Measurements from ENCODE around the gene HES1.
A peak's percentile ranks its signal among the peaks of the same experiment; 100 is the strongest.

HES1 gene

DNA sequence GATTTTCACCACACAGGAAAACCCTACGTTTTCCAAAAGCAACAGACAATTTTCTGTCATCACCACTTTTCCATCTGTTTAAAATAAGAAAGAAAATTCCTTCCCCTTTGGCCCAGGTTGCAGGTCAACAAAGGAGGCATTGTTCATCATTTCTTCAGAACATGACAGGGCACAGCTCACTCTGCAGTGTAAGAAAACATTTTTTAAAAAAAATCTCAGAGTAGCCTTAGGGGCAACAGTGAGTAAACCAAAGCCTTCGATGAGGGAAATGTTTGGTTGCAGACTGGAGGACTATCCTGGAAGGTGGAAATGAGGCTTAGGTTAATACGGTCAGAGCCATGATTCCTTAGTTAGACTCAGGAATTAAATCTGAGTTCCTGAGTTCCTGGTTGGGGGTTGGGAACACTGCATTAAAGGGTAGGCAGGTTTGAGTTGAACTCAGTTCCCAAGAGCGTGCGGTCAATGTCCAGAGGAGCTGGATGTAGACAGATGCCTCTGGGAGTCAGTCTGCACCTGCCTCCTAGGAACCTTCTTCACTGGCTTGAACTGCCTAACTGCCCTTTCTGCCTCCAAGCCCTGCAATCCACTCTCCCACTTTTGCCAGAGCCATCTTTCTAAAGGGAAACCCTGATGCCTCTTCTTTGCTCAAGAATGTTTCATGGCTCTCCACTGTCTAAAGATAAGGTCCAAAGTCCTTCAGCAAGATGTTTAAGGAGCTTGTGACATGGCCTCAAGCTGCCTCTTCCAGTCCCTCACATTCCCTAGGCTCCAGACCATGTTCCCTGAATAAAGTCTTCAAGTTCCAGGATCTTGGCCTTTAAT is 3.3 kb upstream of the HES1 start:
- Mint-ChIP-seq H3K27ac (peak overlapping the region; percentile 85 to 88 (median 87)), H3K36me3 (ENCODE audit: low read depth) (peaks cover 5% of the 10 kb centered on the region), H3K27me3 (ENCODE audit: low read depth) (peaks cover 13% of the 10 kb centered on the region), H3K4me3 (peak overlapping the region; percentile 21 to 80 (median 61)), H3K9me3 (no peaks in the 10 kb centered on the region), H3K4me1 (peaks cover 49% of the 10 kb centered on the region)
- TF ChIP-seq, protein P1, sequence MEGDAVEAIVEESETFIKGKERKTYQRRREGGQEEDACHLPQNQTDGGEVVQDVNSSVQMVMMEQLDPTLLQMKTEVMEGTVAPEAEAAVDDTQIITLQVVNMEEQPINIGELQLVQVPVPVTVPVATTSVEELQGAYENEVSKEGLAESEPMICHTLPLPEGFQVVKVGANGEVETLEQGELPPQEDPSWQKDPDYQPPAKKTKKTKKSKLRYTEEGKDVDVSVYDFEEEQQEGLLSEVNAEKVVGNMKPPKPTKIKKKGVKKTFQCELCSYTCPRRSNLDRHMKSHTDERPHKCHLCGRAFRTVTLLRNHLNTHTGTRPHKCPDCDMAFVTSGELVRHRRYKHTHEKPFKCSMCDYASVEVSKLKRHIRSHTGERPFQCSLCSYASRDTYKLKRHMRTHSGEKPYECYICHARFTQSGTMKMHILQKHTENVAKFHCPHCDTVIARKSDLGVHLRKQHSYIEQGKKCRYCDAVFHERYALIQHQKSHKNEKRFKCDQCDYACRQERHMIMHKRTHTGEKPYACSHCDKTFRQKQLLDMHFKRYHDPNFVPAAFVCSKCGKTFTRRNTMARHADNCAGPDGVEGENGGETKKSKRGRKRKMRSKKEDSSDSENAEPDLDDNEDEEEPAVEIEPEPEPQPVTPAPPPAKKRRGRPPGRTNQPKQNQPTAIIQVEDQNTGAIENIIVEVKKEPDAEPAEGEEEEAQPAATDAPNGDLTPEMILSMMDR (IDR thresholded peaks at IDR 0.05; ENCODE audit: unreplicated experiment in 3 of 3) = no peak

DNA sequence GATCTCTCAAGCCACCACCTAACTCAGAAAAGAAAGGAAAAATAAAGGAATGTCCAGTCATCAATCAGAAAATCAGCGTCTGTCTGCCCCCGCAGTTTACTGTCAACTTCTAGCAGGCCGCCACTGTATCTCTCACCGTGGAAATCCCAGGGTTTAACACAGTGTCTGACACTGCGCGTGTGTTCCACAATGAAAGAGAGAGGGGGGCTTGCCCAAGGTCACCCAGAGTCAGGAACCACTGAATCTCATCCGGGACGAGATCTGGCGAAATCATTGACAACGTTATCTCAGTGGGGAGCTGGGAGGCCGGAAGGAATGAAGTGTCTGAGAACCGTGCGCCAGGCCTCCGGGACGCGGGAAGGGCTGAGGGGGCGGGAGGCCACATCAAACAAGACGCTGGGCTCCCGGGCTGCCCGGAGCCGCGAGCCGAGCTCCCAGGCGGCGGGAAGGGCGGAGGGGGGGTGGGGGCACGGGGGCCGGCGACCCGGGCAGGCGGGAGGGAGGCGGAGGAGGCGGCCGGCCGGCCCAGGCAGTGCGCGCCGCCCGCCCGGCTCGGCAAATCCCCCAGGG is 2.2 kb upstream of the HES1 start:
- peaks cover 4% of the 10 kb centered on the region for H3K27me3 Mint-ChIP-seq (ENCODE audit: low read depth)
- peaks cover 43% of the 10 kb centered on the region for H3K4me1 Mint-ChIP-seq
- peaks cover 12% of the 10 kb centered on the region for H3K36me3 Mint-ChIP-seq (ENCODE audit: low read depth)
- peak overlapping the region; percentile 85 to 88 (median 87) for H3K27ac Mint-ChIP-seq
- no peaks in the 10 kb centered on the region for H3K9me3 Mint-ChIP-seq
- peak overlapping the region; percentile 61 to 80 (median 70) for H3K4me3 Mint-ChIP-seq
- TF ChIP-seq, protein P1 (IDR thresholded peaks at IDR 0.05; ENCODE audit: unreplicated experiment in 3 of 3) = no peak

DNA sequence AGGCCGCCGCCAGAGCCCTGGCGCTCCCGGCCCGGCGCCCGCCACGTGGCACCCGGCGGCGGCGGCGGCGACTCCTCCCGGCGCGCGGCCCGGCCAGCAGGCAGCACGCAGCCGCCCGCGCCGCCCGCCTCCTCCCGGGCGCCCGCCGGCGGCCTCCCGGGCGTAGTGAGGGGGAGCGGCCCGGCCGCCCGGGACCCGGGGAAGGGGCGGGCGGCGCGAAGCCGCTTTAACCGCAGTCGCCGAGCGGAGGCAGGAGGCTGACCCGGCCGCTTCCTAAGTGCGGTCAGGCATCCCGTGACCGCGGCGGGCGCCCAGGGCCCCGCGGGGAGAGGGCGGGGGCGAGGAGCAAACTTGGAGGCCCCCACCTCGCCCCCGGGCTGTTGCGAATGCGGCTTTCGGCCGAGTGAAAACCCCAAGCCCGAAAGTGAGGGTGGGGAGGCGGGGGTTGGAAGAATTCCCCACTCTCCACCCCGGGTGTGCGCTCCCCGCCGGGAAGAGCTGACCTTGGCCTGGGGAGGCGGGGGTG is 1.7 kb upstream of the HES1 start:
- H3K4me1 Mint-ChIP-seq = peaks cover 49% of the 10 kb centered on the region
- peaks cover 17% of the 10 kb centered on the region for H3K36me3 Mint-ChIP-seq (ENCODE audit: low read depth)
- no peaks in the 10 kb centered on the region for H3K9me3 Mint-ChIP-seq
- H3K4me3 Mint-ChIP-seq = no peak overlapping the region
- TF ChIP-seq, protein P1 (IDR thresholded peaks at IDR 0.05; ENCODE audit: unreplicated experiment in 3 of 3) = no peak
- H3K27me3 Mint-ChIP-seq (ENCODE audit: low read depth) = peaks cover 4% of the 10 kb centered on the region
- H3K27ac Mint-ChIP-seq = peak overlapping the region in 1 of 3 experiments; percentile 93

DNA sequence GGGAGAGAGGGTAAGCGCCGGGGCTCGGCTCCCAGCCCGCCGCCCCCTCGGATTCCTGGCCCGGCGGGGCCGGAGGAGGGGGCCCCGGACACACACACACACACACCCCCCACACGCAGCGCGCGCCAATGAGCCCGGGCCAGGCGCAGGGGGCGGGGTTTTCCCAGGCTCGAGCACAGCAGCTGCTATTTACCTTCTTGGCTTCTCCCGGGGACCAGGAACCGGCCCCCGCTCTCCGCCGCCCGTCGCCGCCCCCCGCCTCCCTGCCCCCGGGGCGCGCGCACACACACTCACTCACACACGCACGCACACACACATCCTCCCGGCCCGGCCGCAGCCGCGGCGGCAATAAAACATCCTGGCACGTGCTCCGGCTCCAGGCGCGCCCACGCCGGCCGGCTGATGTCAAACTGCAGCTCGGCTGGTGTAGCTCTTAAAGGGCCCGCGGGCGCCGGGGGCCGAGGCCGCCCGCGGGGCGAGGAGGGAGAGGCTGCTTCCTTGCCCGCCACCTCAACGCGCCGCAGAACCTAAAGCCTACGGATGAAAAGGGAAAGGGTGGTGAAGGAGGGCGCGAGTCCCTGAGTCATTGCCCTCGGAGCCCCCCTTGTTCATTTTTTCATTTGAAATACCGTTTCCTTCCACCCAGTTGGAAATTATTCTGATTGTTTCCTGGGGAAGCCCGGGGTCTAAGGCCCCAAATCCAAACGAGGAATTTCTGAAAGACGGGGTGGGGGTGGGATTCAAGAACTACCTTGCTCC is 1.0 kb upstream of the HES1 start:
- Mint-ChIP-seq H3K27me3 (ENCODE audit: low read depth) (peaks cover 4% of the 10 kb centered on the region), H3K4me3 (peak overlapping the region; percentile 86 to 99 (median 98)), H3K4me1 (peaks cover 50% of the 10 kb centered on the region), H3K27ac (peak overlapping the region; percentile 42 to 93 (median 61)), H3K36me3 (ENCODE audit: low read depth) (peaks cover 17% of the 10 kb centered on the region), H3K9me3 (no peaks in the 10 kb centered on the region)
- TF ChIP-seq, protein P1 (IDR thresholded peaks at IDR 0.05; ENCODE audit: unreplicated experiment in 3 of 3) = no peak

DNA sequence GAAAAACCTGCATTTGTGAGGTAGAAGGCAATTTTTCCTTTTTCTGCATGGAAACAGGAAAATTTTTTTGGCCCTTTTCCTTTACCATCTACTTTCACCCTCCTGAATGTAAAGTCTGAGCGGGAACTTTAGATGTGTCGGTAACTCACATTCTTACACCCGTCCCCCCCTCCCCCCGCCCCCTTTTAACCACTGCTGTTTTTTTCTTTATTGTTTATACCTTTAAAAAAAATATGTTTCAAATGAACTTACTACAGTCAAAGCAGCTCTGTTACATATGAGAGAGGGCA is 487 bp upstream of the HES1 start:
- peaks cover 47% of the 10 kb centered on the region for H3K4me1 Mint-ChIP-seq
- H3K27me3 Mint-ChIP-seq (ENCODE audit: low read depth) = peaks cover 4% of the 10 kb centered on the region
- H3K36me3 Mint-ChIP-seq (ENCODE audit: low read depth) = peaks cover 17% of the 10 kb centered on the region
- no peaks in the 10 kb centered on the region for H3K9me3 Mint-ChIP-seq
- peak overlapping the region; percentile 85 to 97 (median 93) for H3K27ac Mint-ChIP-seq
- H3K4me3 Mint-ChIP-seq = peak overlapping the region; percentile 86 to 99 (median 98)
- TF ChIP-seq, protein P1 (IDR thresholded peaks at IDR 0.05; ENCODE audit: unreplicated experiment in 3 of 3) = no peak

All from nephron (organoid).